Astrocyte of the hippocampus (primary cell): ENCODE measurements around the gene TOM1L2.
A peak's percentile ranks its signal among the peaks of the same experiment; 100 is the strongest.
"Not testable (repeated sequence)": the region's sequence is repeated elsewhere in the genome, so short reads cannot be mapped to it uniquely, and the experiment has no call there.

Experiments used
- DNase-seq: peaks from one replicate; pipeline ENCODE4 v3.0.0; 2011; ENCODE audit warnings: low read depth, low spot score

The TOM1L2 gene

GRCh38 chr17:17943281-17943984 is 28.8 kb downstream of the TOM1L2 start:
- DNase-seq, result peak; percentile 44

- peak; percentile 59 for DNase-seq
These were observed 29.4 kb downstream of the TOM1L2 start for GRCh38 chr17:17942846-17943245.

- peak; percentile 33 for DNase-seq
These were observed 31.2 kb downstream of the TOM1L2 start for GRCh38 chr17:17941015-17941414.

- DNase-seq, result peak; percentile 89
These were observed 31.7 kb downstream of the TOM1L2 start for GRCh38 chr17:17940441-17940911.

GRCh38 chr17:17939941-17940340 is 32.3 kb downstream of the TOM1L2 start:
- not testable (repeated sequence) for DNase-seq

- DNase-seq, result no peak
These were observed 33.7 kb downstream of the TOM1L2 start for GRCh38 chr17:17938388-17939107.

GRCh38 chr17:17937958-17938357 is 34.2 kb downstream of the TOM1L2 start:
- no peak for DNase-seq

- peak; percentile 69 for DNase-seq
These were observed 34.9 kb downstream of the TOM1L2 start for GRCh38 chr17:17937201-17937853.

GRCh38 chr17:17935321-17936271 is 36.6 kb downstream of the TOM1L2 start:
- peak; percentile 80 for DNase-seq

- peak; percentile 54 for DNase-seq
These were observed 37.4 kb downstream of the TOM1L2 start for GRCh38 chr17:17934806-17935205.

GRCh38 chr17:17934214-17934613 is 38.0 kb downstream of the TOM1L2 start:
- DNase-seq, result peak; percentile 34

GRCh38 chr17:17933775-17934174 is 38.4 kb downstream of the TOM1L2 start:
- peak; percentile 56 for DNase-seq

GRCh38 chr17:17931159-17931558 is 41.0 kb downstream of the TOM1L2 start:
- no peak for DNase-seq

- DNase-seq, result no peak
These were observed 41.5 kb downstream of the TOM1L2 start for GRCh38 chr17:17930674-17931073.

- DNase-seq, result peak; percentile 53
These were observed 42.4 kb downstream of the TOM1L2 start for GRCh38 chr17:17929655-17930380.

- peak; percentile 77 for DNase-seq
These were observed 43.6 kb downstream of the TOM1L2 start for GRCh38 chr17:17928398-17929287.

GRCh38 chr17:17926840-17927449 is 45.3 kb downstream of the TOM1L2 start:
- DNase-seq, result no peak

GRCh38 chr17:17926036-17926435 is 46.2 kb downstream of the TOM1L2 start:
- no peak for DNase-seq

- no peak for DNase-seq
These were observed 47.3 kb downstream of the TOM1L2 start for GRCh38 chr17:17924857-17925250.
